Measurements from ENCODE around the gene ELAVL1.
"Not testable (repeated sequence)": the region's sequence is repeated elsewhere in the genome, so short reads cannot be mapped to it uniquely, and the experiment has no call there.

DNA sequence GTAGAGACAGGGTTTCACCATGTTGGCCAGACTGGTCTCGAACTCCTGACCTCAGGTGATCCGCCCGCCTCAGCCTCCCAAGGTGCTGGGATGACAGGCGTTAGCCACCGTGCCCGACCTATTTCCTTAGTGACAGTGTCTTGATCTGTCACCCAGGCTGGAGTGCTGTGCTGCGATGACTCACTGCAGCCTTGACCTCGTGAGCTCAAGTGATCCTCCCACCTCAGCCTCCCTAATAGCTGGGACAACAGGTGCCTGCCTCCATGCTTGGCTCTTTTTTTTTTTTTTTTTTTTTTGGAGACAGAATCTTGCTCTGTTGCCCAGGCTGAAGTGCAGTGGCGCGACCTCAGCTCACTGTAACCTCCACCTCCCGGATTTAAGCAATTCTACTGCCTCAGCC is 75.4 kb downstream of the ELAVL1 start:
- TF ChIP-seq, protein P1, sequence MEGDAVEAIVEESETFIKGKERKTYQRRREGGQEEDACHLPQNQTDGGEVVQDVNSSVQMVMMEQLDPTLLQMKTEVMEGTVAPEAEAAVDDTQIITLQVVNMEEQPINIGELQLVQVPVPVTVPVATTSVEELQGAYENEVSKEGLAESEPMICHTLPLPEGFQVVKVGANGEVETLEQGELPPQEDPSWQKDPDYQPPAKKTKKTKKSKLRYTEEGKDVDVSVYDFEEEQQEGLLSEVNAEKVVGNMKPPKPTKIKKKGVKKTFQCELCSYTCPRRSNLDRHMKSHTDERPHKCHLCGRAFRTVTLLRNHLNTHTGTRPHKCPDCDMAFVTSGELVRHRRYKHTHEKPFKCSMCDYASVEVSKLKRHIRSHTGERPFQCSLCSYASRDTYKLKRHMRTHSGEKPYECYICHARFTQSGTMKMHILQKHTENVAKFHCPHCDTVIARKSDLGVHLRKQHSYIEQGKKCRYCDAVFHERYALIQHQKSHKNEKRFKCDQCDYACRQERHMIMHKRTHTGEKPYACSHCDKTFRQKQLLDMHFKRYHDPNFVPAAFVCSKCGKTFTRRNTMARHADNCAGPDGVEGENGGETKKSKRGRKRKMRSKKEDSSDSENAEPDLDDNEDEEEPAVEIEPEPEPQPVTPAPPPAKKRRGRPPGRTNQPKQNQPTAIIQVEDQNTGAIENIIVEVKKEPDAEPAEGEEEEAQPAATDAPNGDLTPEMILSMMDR (conservative IDR thresholded peaks at IDR 0.05; ENCODE audit: low read depth, low read length): not testable (repeated sequence)
- not testable (repeated sequence) for TF ChIP-seq EZH2 (IDR thresholded peaks at IDR 0.05; ENCODE audit: low read length, unreplicated experiment); EZH2phosphoT487 (IDR thresholded peaks at IDR 0.05; ENCODE audit: borderline replicate concordance, low read length)
